H1 (cell line): ENCODE measurements around the gene SOX30. TPM values are rescaled to one million over a fixed set of nuclear protein-coding genes. Genes with fewer than 3 reads are reported as not detected.

ENCODE experiments used
- CTCF ChIA-PET: fragments of 300-600 bp; sonication (Branson Sonifier 250); formaldehyde crosslinking; loops from one replicate; lab custom pipeline; 2021; ENCODE audit not compliant: partially characterized antibody; lab: Charles Lee
- POLR2A ChIA-PET: fragments of 300-600 bp; sonication (Branson Sonifier 250); formaldehyde crosslinking; loops from one replicate; lab custom pipeline; 2021; ENCODE audit warnings: inconsistent platforms; ENCODE audit not compliant: partially characterized antibody; lab: Charles Lee
- DNase-seq, 2 experiments: peaks; one replicate each; pipeline versions ENCODE4 v3.0.0 to v3.0.0-alpha.2; 2010 to 2022; ENCODE audit warnings: low spot score in 2 of 2, low read depth in 1 of 2, mixed read lengths in 1 of 2
- FAIRE-seq: peaks from 2 replicates; lab custom pipeline; 2011; peaks lifted over from hg19 to GRCh38; lab: Jason Lieb, UNC
- H2AFZ ChIP-seq: 2 replicates; pipeline ENCODE4 v1.8.1; 2012; ENCODE audit warnings: low read length, inconsistent platforms
- H2AK5ac ChIP-seq: 2 replicates; pipeline ENCODE4 v1.6.1; 2013; ENCODE audit warnings: low read depth, low read length
- H2BK120ac ChIP-seq: replicated peaks from 2 replicates; pipeline ENCODE3; 2013; ENCODE audit warnings: low read depth, low read length, inconsistent platforms
- H2BK12ac ChIP-seq: 2 replicates; pipeline ENCODE4 v1.6.1; 2013; ENCODE audit warnings: low read depth, low read length
- H2BK15ac ChIP-seq: 2 replicates; pipeline ENCODE4 v1.6.1; 2013; ENCODE audit warnings: low read length
- H2BK20ac ChIP-seq: 2 replicates; pipeline ENCODE4 v1.6.1; 2013; ENCODE audit warnings: low read length
- H2BK5ac ChIP-seq: 2 replicates; pipeline ENCODE4 v1.6.1; 2013; ENCODE audit warnings: low read depth, low read length
- H3K14ac ChIP-seq: 2 replicates; pipeline ENCODE4 v1.6.1; 2013; ENCODE audit warnings: inconsistent platforms; ENCODE audit not compliant: insufficient read length
- H3K18ac ChIP-seq: 2 replicates; pipeline ENCODE4 v1.6.1; 2013; ENCODE audit warnings: low read length; ENCODE audit errors: extremely low read depth
- H3K23ac ChIP-seq: 2 replicates; pipeline ENCODE4 v1.6.1; 2013; ENCODE audit warnings: inconsistent platforms; ENCODE audit not compliant: insufficient read length
- H3K23me2 ChIP-seq: 2 replicates; pipeline ENCODE4 v1.6.1; 2013; ENCODE audit warnings: low read depth, low read length
- H3K27ac ChIP-seq: 2 replicates; pipeline ENCODE4 v1.6.1; 2011; ENCODE audit warnings: low read depth, low read length, inconsistent platforms
- H3K27me3 ChIP-seq, 4 experiments: replicated peaks in 1 of 4; 1 replicate in 1 of 4; 2 replicates in 3 of 4; pipeline versions ENCODE4 v1.6.1 to v1.8.1; 2011 to 2013; ENCODE audit warnings: low read length in 3 of 4, mild to moderate bottlenecking in 3 of 4, inconsistent platforms in 2 of 4, mixed read lengths in 2 of 4, moderate library complexity in 1 of 4; ENCODE audit not compliant: control insufficient read depth in 3 of 4, insufficient read depth in 3 of 4; ENCODE audit errors: extremely low read depth in 1 of 4
- H3K36me3 ChIP-seq, 4 experiments: 2 replicates each; pipeline versions ENCODE4 v1.6.1 to v1.8.1; 2011 to 2013; ENCODE audit warnings: mild to moderate bottlenecking in 4 of 4, low read length in 3 of 4, moderate library complexity in 2 of 4, control low read depth in 1 of 4, inconsistent platforms in 1 of 4; ENCODE audit not compliant: insufficient read depth in 4 of 4, control insufficient read depth in 2 of 4
- H3K4ac ChIP-seq: replicated peaks from 2 replicates; pipeline ENCODE3; 2013; ENCODE audit warnings: low read length, low read depth, mixed read lengths, inconsistent platforms; ENCODE audit not compliant: insufficient read length
- H3K4me1 ChIP-seq, 4 experiments: replicated peaks in 1 of 4; 1 replicate in 1 of 4; 2 replicates in 3 of 4; pipeline versions ENCODE4 v1.6.1 to v1.8.1; 2011 to 2013; ENCODE audit warnings: low read length in 3 of 4, inconsistent platforms in 2 of 4, mixed read lengths in 1 of 4; ENCODE audit not compliant: insufficient read depth in 4 of 4, control insufficient read depth in 3 of 4
- H3K4me2 ChIP-seq, 2 experiments: 2 replicates each; pipeline versions ENCODE4 v1.6.1 to v1.8.1; 2011 to 2013; ENCODE audit warnings: low read depth in 2 of 2, low read length in 2 of 2, control low read depth in 1 of 2, inconsistent platforms in 1 of 2, mild to moderate bottlenecking in 1 of 2; ENCODE audit not compliant: insufficient read depth in 1 of 2
- H3K4me3 ChIP-seq, 4 experiments: fragments of 200-600, 300-600 bp in 1 of 4; sonication (generic), shearing (Covaris generic), sonication (Bioruptor Twin) in 1 of 4; 2 replicates each; pipeline versions ENCODE4 v1.5.1 to v1.8.1; 2011 to 2016; ENCODE audit warnings: low read length in 4 of 4, low read depth in 3 of 4, control low read depth in 2 of 4, inconsistent platforms in 2 of 4, mild to moderate bottlenecking in 2 of 4, mixed read lengths in 1 of 4, moderate library complexity in 1 of 4; ENCODE audit not compliant: insufficient read depth in 2 of 4; ENCODE audit errors: extremely low read depth in 1 of 4
- H3K56ac ChIP-seq: replicated peaks from 2 replicates; pipeline ENCODE3; 2013; ENCODE audit warnings: low read depth, mild to moderate bottlenecking, mixed read lengths, low read length, inconsistent platforms; ENCODE audit not compliant: insufficient read length
- H3K79me1 ChIP-seq: 2 replicates; pipeline ENCODE4 v1.6.1; 2013; ENCODE audit warnings: low read depth, low read length, control low read depth
- H3K79me2 ChIP-seq, 2 experiments: 2 replicates each; pipeline versions ENCODE4 v1.6.1 to v1.8.1; 2012 to 2013; ENCODE audit warnings: low read length in 2 of 2, mild to moderate bottlenecking in 2 of 2, inconsistent platforms in 1 of 2; ENCODE audit not compliant: insufficient read depth in 2 of 2, control insufficient read depth in 1 of 2
- H3K9ac ChIP-seq, 4 experiments: replicated peaks in 1 of 4; 1 replicate in 1 of 4; 2 replicates in 3 of 4; pipeline versions ENCODE4 v1.6.1 to v1.8.1; 2011 to 2013; ENCODE audit warnings: low read depth in 3 of 4, low read length in 3 of 4, control low read depth in 2 of 4, mild to moderate bottlenecking in 2 of 4, moderate library complexity in 2 of 4, inconsistent platforms in 1 of 4; ENCODE audit errors: extremely low read depth in 1 of 4
- H3K9me3 ChIP-seq, 2 experiments: 2 replicates each; pipeline versions ENCODE4 v1.6.1 to v1.8.1; 2012 to 2013; ENCODE audit warnings: mild to moderate bottlenecking in 2 of 2, moderate library complexity in 2 of 2, control low read depth in 1 of 2, inconsistent platforms in 1 of 2, low read depth in 1 of 2, low read length in 1 of 2, mixed read lengths in 1 of 2; ENCODE audit not compliant: insufficient read depth in 2 of 2
- H4K20me1 ChIP-seq, 2 experiments: replicated peaks in 1 of 2; 2 replicates each; pipeline versions ENCODE3 to v1.8.1; 2011 to 2013; ENCODE audit warnings: inconsistent platforms in 2 of 2, low read length in 2 of 2, mild to moderate bottlenecking in 1 of 2; ENCODE audit not compliant: insufficient read depth in 2 of 2, control insufficient read depth in 1 of 2
- H4K5ac ChIP-seq: 2 replicates; pipeline ENCODE4 v1.6.1; 2013; ENCODE audit warnings: low read length, low read depth, mixed read lengths, inconsistent platforms; ENCODE audit not compliant: insufficient read length
- H4K8ac ChIP-seq: 2 replicates; pipeline ENCODE4 v1.8.0; 2013; ENCODE audit warnings: mild to moderate bottlenecking, moderate library complexity, low read length, inconsistent platforms; ENCODE audit not compliant: insufficient read depth; ENCODE audit errors: extremely low read depth
- H4K91ac ChIP-seq: replicated peaks from 2 replicates; pipeline ENCODE3; 2013; ENCODE audit warnings: low read length, mixed read lengths, inconsistent platforms; ENCODE audit not compliant: insufficient read length
- CEBPB ChIP-seq: IDR thresholded peaks from 2 replicates; pipeline ENCODE4 v1.6.1; 2012; ENCODE audit warnings: low read depth, low read length
- GABPA ChIP-seq: IDR thresholded peaks from 2 replicates; pipeline ENCODE4 v1.6.1; 2011; ENCODE audit warnings: mild to moderate bottlenecking, low read length, moderate library complexity, borderline replicate concordance; ENCODE audit not compliant: insufficient read depth
- HDAC2 ChIP-seq, 2 experiments: fragments of 300-600 bp in 1 of 2; sonication (generic) in 1 of 2; IDR thresholded peaks; 2 replicates each; pipeline ENCODE4 v1.6.1; 2011 to 2012; ENCODE audit warnings: low read depth in 2 of 2, low read length in 2 of 2, mild to moderate bottlenecking in 2 of 2, moderate library complexity in 2 of 2, borderline replicate concordance in 1 of 2, inconsistent platforms in 1 of 2
- HDAC6 ChIP-seq: IDR thresholded peaks from one replicate; pipeline ENCODE4 v1.7.1; 2012; ENCODE audit warnings: low read depth, mild to moderate bottlenecking, inconsistent platforms, low read length, moderate library complexity
- JUND ChIP-seq: IDR thresholded peaks from 2 replicates; pipeline ENCODE4 v1.6.1; 2011; ENCODE audit warnings: mild to moderate bottlenecking, improper control_type of control experiment, low read length
- MAFK ChIP-seq: IDR thresholded peaks from 2 replicates; pipeline ENCODE4 v1.6.1; 2012; ENCODE audit warnings: low read depth, mild to moderate bottlenecking, improper control_type of control experiment, low read length
- PHF8 ChIP-seq: fragments of 200-600 bp; sonication (generic); conservative IDR thresholded peaks from 2 replicates; pipeline ENCODE4 v1.7.1; 2012; ENCODE audit warnings: low read depth, mild to moderate bottlenecking, inconsistent platforms, low read length, moderate library complexity
- SAP30 ChIP-seq: fragments of 300-600 bp; sonication (generic); IDR thresholded peaks from 2 replicates; pipeline ENCODE4 v1.7.1; 2012; ENCODE audit warnings: low read length, moderate library complexity, mild to moderate bottlenecking, inconsistent platforms; ENCODE audit not compliant: insufficient read depth, insufficient replicate concordance
- WGBS, 2 experiments: shearing (Covaris generic) in 1 of 2; methylation state at CpG; one replicate each; pipeline versions ENCODE4 v1.1.6 to v1.1.7; 2013 to 2015; ENCODE audit warnings: low lambda C conversion rate in 2 of 2, mixed read lengths in 2 of 2, inconsistent platforms in 1 of 2, low coverage in 1 of 2, missing lambda C conversion rate in 1 of 2; ENCODE audit not compliant: insufficient replicate concordance in 2 of 2, insufficient coverage in 1 of 2, insufficient read length in 1 of 2; ENCODE audit errors: extremely low coverage in 1 of 2, missing lambda C conversion rate in 1 of 2; 5-methylcytosine and 5-hydroxymethylcytosine counted together
- polyA plus RNA-seq, 7 experiments: library from polyadenylated mRNA; depleted of rRNA in 3 of 7; stranded (reverse) in 5 of 7; unstranded in 2 of 7; fragments of >200 nt in 5 of 7; fragments of 200-250 nt in 2 of 7; gene quantifications; 1 replicate in 5 of 7; 2 replicates in 1 of 7; 4 replicates in 1 of 7; pipeline versions ENCODE4 v1.2.1 to v1.2.3, GENCODE V29; 2011 to 2013; ENCODE audit warnings: missing spikeins in 2 of 7, mixed read lengths in 2 of 7
- total RNA-seq: library from RNA; stranded (reverse); fragmentation: NEBNext Ultra II Directional; extraction: Animal tissue kit (Norgen Biotek cat#: 25700); gene quantifications from 2 replicates; pipeline ENCODE4 v1.2.1, GENCODE V29; 2021
- TF ChIP-seq, protein P1 (sequence below), 3 experiments: IDR thresholded peaks; 1 replicate in 2 of 3; 2 replicates in 1 of 3; pipeline versions ENCODE4 v1.5.1 to v1.6.1; 2011; ENCODE audit warnings: low read length in 3 of 3, mild to moderate bottlenecking in 3 of 3, inconsistent platforms in 2 of 3, low read depth in 1 of 3, moderate library complexity in 1 of 3; ENCODE audit not compliant: insufficient read depth in 1 of 3; ENCODE audit errors: control extremely low read depth in 1 of 3
- TF ChIP-seq, protein P2 (sequence below): IDR thresholded peaks from 2 replicates; pipeline ENCODE4 v1.6.1; 2011; ENCODE audit warnings: low read length, improper control_type of control experiment

The SOX30 gene
- total and polyA plus RNA-seq, 2 of the 8 experiments (the other 6 are each of a cell fraction or from before 2014, with no cell fraction given), result 0.35 TPM; not detected in 1

DNA sequence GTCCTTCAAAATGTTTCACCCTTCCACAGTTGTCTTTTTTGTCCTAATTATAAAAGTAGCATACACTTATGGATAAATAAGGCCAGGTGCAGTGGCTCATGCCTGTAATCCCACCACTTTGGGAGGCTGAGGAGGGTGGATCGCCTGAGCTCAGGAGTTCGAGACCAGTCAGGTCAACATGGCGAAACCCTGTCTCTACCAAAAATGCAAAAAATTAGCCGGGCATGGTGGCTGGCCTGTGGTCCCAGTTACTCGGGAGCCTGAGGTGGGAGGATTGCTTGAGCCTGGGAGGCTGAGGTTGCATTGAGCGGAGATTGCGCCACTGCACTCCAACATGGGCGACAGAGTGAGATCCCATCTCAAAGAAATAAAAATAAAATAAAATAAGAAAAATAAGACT is 20.7 kb upstream of the SOX30 start:
- no peak for DNase-seq
- H2BK12ac ChIP-seq, result no peak overlapping the region
- no peak overlapping the region for H3K4ac ChIP-seq
- WGBS, 2 experiments, result 90% methylated on average over 8 of the region's 8 CpGs; no CpG with 5 or more reads in 1 of the 2 experiments
- ChIA-PET POLR2A (no interaction called here), CTCF (interaction anchor here (0.6 to 2.0 kb wide), 2 partner anchors 11 to 71 kb away, joined by 3 to 7 read pairs; partner anchors contain the start of gene LSM11)
- no peak overlapping the region for H3K9ac ChIP-seq
- no peak overlapping the region for H4K8ac ChIP-seq
- no peak overlapping the region for H3K4me3 ChIP-seq
- no peaks in the 10 kb centered on the region for H3K79me1 ChIP-seq
- H2BK15ac ChIP-seq, result no peak overlapping the region
- no peak overlapping the region for H3K27ac ChIP-seq
- H3K4me2 ChIP-seq, result no peak overlapping the region
- peaks cover 2% of the 10 kb centered on the region; the same call in 1 of the 2 replicates for H3K23me2 ChIP-seq
- H2AK5ac ChIP-seq, result no peak overlapping the region
- no peak overlapping the region for H3K18ac ChIP-seq
- H2AFZ ChIP-seq, result no peak overlapping the region
- no peak overlapping the region for H2BK20ac ChIP-seq
- no peaks in the 10 kb centered on the region for H3K4me1 ChIP-seq
- H3K9me3 ChIP-seq, result peaks cover 0 to 12% of the 10 kb centered on the region in 2 experiments; a peak in 1 of 4 replicates
- H3K36me3 ChIP-seq, result no peaks in the 10 kb centered on the region; a peak in 2 of 8 replicates
- no peak for FAIRE-seq
- H4K91ac ChIP-seq, result no peak overlapping the region
- no peak overlapping the region for H2BK120ac ChIP-seq
- no peaks in the 10 kb centered on the region for H4K20me1 ChIP-seq
- H4K5ac ChIP-seq, result no peak overlapping the region
- H3K79me2 ChIP-seq, result no peaks in the 10 kb centered on the region
- H3K23ac ChIP-seq, result no peak overlapping the region
- H3K27me3 ChIP-seq, result no peaks in the 10 kb centered on the region
- H2BK5ac ChIP-seq, result no peak overlapping the region
- no peak overlapping the region for H3K14ac ChIP-seq
- H3K56ac ChIP-seq, result no peak overlapping the region
- TF ChIP-seq GABPA (no peak), SAP30 (no peak), MAFK (no peak), PHF8 (no peak), JUND (no peak), CEBPB (no peak), HDAC2 (IDR thresholded peaks at IDR 0.05; ENCODE audit: borderline replicate concordance in 1 of 2, low read depth in 2 of 2, low read length in 2 of 2) (no peak), HDAC6 (no peak)
- TF ChIP-seq, protein P1, sequence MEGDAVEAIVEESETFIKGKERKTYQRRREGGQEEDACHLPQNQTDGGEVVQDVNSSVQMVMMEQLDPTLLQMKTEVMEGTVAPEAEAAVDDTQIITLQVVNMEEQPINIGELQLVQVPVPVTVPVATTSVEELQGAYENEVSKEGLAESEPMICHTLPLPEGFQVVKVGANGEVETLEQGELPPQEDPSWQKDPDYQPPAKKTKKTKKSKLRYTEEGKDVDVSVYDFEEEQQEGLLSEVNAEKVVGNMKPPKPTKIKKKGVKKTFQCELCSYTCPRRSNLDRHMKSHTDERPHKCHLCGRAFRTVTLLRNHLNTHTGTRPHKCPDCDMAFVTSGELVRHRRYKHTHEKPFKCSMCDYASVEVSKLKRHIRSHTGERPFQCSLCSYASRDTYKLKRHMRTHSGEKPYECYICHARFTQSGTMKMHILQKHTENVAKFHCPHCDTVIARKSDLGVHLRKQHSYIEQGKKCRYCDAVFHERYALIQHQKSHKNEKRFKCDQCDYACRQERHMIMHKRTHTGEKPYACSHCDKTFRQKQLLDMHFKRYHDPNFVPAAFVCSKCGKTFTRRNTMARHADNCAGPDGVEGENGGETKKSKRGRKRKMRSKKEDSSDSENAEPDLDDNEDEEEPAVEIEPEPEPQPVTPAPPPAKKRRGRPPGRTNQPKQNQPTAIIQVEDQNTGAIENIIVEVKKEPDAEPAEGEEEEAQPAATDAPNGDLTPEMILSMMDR (IDR thresholded peaks at IDR 0.05; ENCODE audit: control extremely low read depth in 1 of 3, insufficient read depth in 1 of 3, low read depth in 1 of 3, low read length in 3 of 3), result no peak
- TF ChIP-seq, protein P2, sequence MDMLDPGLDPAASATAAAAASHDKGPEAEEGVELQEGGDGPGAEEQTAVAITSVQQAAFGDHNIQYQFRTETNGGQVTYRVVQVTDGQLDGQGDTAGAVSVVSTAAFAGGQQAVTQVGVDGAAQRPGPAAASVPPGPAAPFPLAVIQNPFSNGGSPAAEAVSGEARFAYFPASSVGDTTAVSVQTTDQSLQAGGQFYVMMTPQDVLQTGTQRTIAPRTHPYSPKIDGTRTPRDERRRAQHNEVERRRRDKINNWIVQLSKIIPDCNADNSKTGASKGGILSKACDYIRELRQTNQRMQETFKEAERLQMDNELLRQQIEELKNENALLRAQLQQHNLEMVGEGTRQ, result no peak
